HepG2 (cell line): ENCODE measurements around the gene PPARA. TPM values are rescaled to one million over a fixed set of nuclear protein-coding genes. Genes with fewer than 3 reads are reported as not detected.
A peak's percentile ranks its signal among the peaks of the same experiment; 100 is the strongest.

ENCODE experiments used
- ATAC-seq: fragments of 200-7000 bp; cut with Tn5 transposase; 3 replicates; pipeline ENCODE4 v1.9.1; 2020; ENCODE audit warnings: mild to moderate bottlenecking, moderate library complexity
- BruUV-seq: library from RNA; stranded (reverse); fragments of 400-500 nt; replicated peaks from 2 replicates; lab custom pipeline; 2021; lab: Mats Ljungman, UMichigan
- CTCF ChIA-PET: fragments of 300-600 bp; formaldehyde crosslinking; extraction: SDS; loops from one replicate; lab custom pipeline; 2021; ENCODE audit warnings: low total read pairs, inconsistent platforms, low intra/inter-chr PET ratio; lab: Yijun Ruan, JAX
- POLR2A ChIA-PET: fragments of 350-600 bp; sonication (Branson Sonifier 250); formaldehyde crosslinking; loops from one replicate; lab custom pipeline; 2020; ENCODE audit warnings: antibody characterized with exemption, inconsistent platforms; lab: Yijun Ruan, JAX
- DNase-seq: peaks from one replicate; pipeline ENCODE4 v3.0.0-alpha.2; 2015; ENCODE audit warnings: low spot score
- FAIRE-seq: peaks from 3 replicates; lab custom pipeline; 2011; peaks lifted over from hg19 to GRCh38; lab: Jason Lieb, UNC
- H2AFZ ChIP-seq: one replicate; pipeline ENCODE4 v1.6.1; 2011; ENCODE audit warnings: low read length, inconsistent platforms
- H3K27ac ChIP-seq: fragments of 300-600 bp; 3 replicates; pipeline ENCODE4 v1.8.0; 2011; ENCODE audit warnings: mixed run types, mild to moderate bottlenecking, mixed read lengths, low read length, inconsistent platforms; ENCODE audit not compliant: insufficient read depth; ENCODE audit errors: extremely low read length
- H3K27me3 ChIP-seq, 2 experiments: fragments of 200-600 bp in 1 of 2; 2 replicates in 1 of 2; 3 replicates in 1 of 2; pipeline versions ENCODE4 v1.6.0 to v1.8.0; 2011; ENCODE audit warnings: low read length in 2 of 2, mild to moderate bottlenecking in 2 of 2, moderate library complexity in 2 of 2, inconsistent platforms in 1 of 2; ENCODE audit not compliant: insufficient read depth in 2 of 2, control insufficient read depth in 1 of 2
- H3K36me3 ChIP-seq, 2 experiments: fragments of 200-600 bp in 1 of 2; replicated peaks in 1 of 2; 2 replicates in 1 of 2; 3 replicates in 1 of 2; pipeline versions ENCODE4 v1.5.1 to v1.8.0; 2011; ENCODE audit warnings: low read length in 2 of 2, inconsistent platforms in 1 of 2; ENCODE audit not compliant: insufficient read depth in 2 of 2, control insufficient read depth in 1 of 2
- H3K4me1 ChIP-seq: 2 replicates; pipeline ENCODE4 v1.5.1; 2012; ENCODE audit warnings: low read length, inconsistent platforms; ENCODE audit not compliant: insufficient read depth
- H3K4me2 ChIP-seq: 2 replicates; pipeline ENCODE4 v1.6.0; 2011; ENCODE audit warnings: low read depth, low read length, inconsistent platforms
- H3K4me3 ChIP-seq, 3 experiments: fragments of 200-600 bp in 1 of 3; sonication (generic), shearing (Covaris generic) in 1 of 3; replicated peaks in 1 of 3; 2 replicates each; pipeline ENCODE4 v1.5.1; 2011 to 2016; ENCODE audit warnings: low read length in 3 of 3, inconsistent platforms in 2 of 3, low read depth in 2 of 3, mild to moderate bottlenecking in 2 of 3, control low read depth in 1 of 3, mixed read lengths in 1 of 3; ENCODE audit not compliant: insufficient read depth in 1 of 3
- H3K79me2 ChIP-seq: one replicate; pipeline ENCODE4 v1.6.1; 2011; ENCODE audit warnings: low read length, inconsistent platforms; ENCODE audit not compliant: insufficient read depth
- H3K9ac ChIP-seq: 2 replicates; pipeline ENCODE4 v1.6.0; 2011; ENCODE audit warnings: mild to moderate bottlenecking, low read depth, low read length, inconsistent platforms; ENCODE audit not compliant: insufficient read depth
- H3K9me3 ChIP-seq: 2 replicates; pipeline ENCODE4 v1.5.1; 2012; ENCODE audit warnings: mild to moderate bottlenecking, low read length
- H4K20me1 ChIP-seq: 2 replicates; pipeline ENCODE4 v1.6.0; 2011; ENCODE audit warnings: inconsistent platforms, mild to moderate bottlenecking, low read length, moderate library complexity; ENCODE audit not compliant: insufficient read depth
- FLYWCH1 ChIP-seq: sonication (generic); formaldehyde crosslinking; IDR thresholded peaks from 2 replicates; pipeline ENCODE4 v1.8.1; 2023; ENCODE audit warnings: mild to moderate bottlenecking, missing genetic modification reagents
- HNRNPL ChIP-seq: fragments of 200-400 bp; formaldehyde crosslinking; IDR thresholded peaks from 2 replicates; pipeline ENCODE4 v1.6.1; 2017; ENCODE audit warnings: mild to moderate bottlenecking, low read depth, low read length
- TFE3 ChIP-seq: IDR thresholded peaks from 2 replicates; pipeline ENCODE4 v1.6.1; 2016
- ZNF12 ChIP-seq: sonication (generic); formaldehyde crosslinking; IDR thresholded peaks from 2 replicates; pipeline ENCODE4 v1.5.0; 2020; ENCODE audit warnings: missing genetic modification reagents
- ZNF850 ChIP-seq: sonication (generic); formaldehyde crosslinking; conservative IDR thresholded peaks from 2 replicates; pipeline ENCODE4 v1.9.0; 2021; ENCODE audit warnings: mild to moderate bottlenecking, missing genetic modification reagents
- WGBS: methylation state at CpG from one replicate; pipeline ENCODE4 v1.1.6; 2017; ENCODE audit warnings: low lambda C conversion rate; 5-methylcytosine and 5-hydroxymethylcytosine counted together
- in situ Hi-C: cut with HindIII; loops from 2 replicates; pipeline ENCODE4 v1.10.0; 2017; ENCODE audit warnings: low pct_unique_long_range_greater_than_20kb; ENCODE audit not compliant: extremely low pct_ligation_motif_present
- intact Hi-C: fragments of 100-400 bp; cut with micrococcal nuclease; formaldehyde crosslinking; loops from one replicate; pipeline ENCODE4 v1.10.0; 2022; ENCODE audit not compliant: unreplicated experiment
- polyA plus RNA-seq, 8 experiments: library from polyadenylated mRNA; depleted of rRNA in 3 of 8; stranded (reverse) in 7 of 8; unstranded in 1 of 8; fragments of >200 nt; fragmentation: Illumina TruSeq in 4 of 8; extraction: Trizol in 4 of 8; gene quantifications; 2 replicates each; pipeline versions ENCODE4 v1.2.1 to v1.2.3, GENCODE V29; 2011 to 2016; ENCODE audit warnings: low read depth in 4 of 8, missing spikeins in 1 of 8, mixed read lengths in 1 of 8; ENCODE audit not compliant: insufficient read depth in 1 of 8
- total RNA-seq, 5 experiments: library from RNA; depleted of rRNA; stranded (reverse); fragments of >200 nt; fragmentation: Illumina TruSeq; extraction: Trizol; gene quantifications; 2 replicates each; pipeline ENCODE4 v1.2.3, GENCODE V29; 2016; ENCODE audit warnings: low read depth in 1 of 5
- TF ChIP-seq, protein P1 (sequence below): sonication (generic); formaldehyde crosslinking; IDR thresholded peaks from 2 replicates; pipeline ENCODE4 v1.4.0; 2020; ENCODE audit warnings: missing genetic modification reagents, borderline replicate concordance
- TF ChIP-seq, protein P2 (sequence below): sonication (generic); formaldehyde crosslinking; IDR thresholded peaks from 2 replicates; pipeline ENCODE4 v1.5.0; 2020; ENCODE audit warnings: mild to moderate bottlenecking, missing genetic modification reagents, moderate library complexity

PPARA gene
- total and polyA plus RNA-seq, 2 of the 13 experiments (the other 11 are each of a cell fraction or from before 2014, with no cell fraction given) = 18.2 to 24.7 TPM

DNA sequence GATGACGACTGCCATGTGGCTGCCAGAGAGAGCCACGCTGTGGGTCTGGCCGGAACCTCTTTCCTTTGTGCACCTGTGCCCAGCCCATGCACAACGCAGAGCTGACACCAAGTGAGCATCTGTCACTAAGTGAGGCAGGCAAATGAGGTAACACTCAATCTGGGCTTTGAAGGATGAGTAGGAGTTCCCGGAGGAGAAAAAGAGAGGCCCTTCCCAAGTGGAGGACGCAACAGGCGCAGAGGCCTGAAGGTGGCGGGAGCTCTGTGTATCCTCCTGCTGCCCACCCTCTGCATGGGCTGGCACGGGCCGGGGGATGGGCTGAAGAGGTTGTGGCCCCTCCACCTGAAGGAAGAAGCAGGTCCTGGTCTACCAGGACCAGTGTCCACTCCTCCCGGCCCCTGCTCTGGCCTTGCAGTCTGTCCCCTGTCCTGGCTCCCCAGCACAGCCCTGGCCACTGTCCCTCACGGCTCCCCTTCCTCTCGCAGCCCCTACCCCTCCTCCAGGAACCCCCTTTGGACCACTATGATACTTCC lies 23.4 kb upstream of the PPARA start (continued):
- TF ChIP-seq HNRNPL (0 out of 2 replicates have a peak, but pooled peaks have one; percentile 24), ZNF12 (CRISPR knock-in tag) (peak; percentile 34; the same call in 1 of the 2 replicates)
- TF ChIP-seq, protein P1, sequence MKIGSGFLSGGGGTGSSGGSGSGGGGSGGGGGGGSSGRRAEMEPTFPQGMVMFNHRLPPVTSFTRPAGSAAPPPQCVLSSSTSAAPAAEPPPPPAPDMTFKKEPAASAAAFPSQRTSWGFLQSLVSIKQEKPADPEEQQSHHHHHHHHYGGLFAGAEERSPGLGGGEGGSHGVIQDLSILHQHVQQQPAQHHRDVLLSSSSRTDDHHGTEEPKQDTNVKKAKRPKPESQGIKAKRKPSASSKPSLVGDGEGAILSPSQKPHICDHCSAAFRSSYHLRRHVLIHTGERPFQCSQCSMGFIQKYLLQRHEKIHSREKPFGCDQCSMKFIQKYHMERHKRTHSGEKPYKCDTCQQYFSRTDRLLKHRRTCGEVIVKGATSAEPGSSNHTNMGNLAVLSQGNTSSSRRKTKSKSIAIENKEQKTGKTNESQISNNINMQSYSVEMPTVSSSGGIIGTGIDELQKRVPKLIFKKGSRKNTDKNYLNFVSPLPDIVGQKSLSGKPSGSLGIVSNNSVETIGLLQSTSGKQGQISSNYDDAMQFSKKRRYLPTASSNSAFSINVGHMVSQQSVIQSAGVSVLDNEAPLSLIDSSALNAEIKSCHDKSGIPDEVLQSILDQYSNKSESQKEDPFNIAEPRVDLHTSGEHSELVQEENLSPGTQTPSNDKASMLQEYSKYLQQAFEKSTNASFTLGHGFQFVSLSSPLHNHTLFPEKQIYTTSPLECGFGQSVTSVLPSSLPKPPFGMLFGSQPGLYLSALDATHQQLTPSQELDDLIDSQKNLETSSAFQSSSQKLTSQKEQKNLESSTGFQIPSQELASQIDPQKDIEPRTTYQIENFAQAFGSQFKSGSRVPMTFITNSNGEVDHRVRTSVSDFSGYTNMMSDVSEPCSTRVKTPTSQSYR = 0 out of 2 replicates have a peak, but pooled peaks have one; percentile 25
- TF ChIP-seq, protein P2, sequence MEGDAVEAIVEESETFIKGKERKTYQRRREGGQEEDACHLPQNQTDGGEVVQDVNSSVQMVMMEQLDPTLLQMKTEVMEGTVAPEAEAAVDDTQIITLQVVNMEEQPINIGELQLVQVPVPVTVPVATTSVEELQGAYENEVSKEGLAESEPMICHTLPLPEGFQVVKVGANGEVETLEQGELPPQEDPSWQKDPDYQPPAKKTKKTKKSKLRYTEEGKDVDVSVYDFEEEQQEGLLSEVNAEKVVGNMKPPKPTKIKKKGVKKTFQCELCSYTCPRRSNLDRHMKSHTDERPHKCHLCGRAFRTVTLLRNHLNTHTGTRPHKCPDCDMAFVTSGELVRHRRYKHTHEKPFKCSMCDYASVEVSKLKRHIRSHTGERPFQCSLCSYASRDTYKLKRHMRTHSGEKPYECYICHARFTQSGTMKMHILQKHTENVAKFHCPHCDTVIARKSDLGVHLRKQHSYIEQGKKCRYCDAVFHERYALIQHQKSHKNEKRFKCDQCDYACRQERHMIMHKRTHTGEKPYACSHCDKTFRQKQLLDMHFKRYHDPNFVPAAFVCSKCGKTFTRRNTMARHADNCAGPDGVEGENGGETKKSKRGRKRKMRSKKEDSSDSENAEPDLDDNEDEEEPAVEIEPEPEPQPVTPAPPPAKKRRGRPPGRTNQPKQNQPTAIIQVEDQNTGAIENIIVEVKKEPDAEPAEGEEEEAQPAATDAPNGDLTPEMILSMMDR = 0 out of 2 replicates have a peak, but pooled peaks have one; percentile 9

GRCh38 chr22:46127556-46127955 lies 22.8 kb upstream of the PPARA start:
- H3K4me1 ChIP-seq = peaks cover 86% of the 10 kb centered on the region
- no peak for ATAC-seq
- H3K9me3 ChIP-seq = no peaks in the 10 kb centered on the region
- in situ Hi-C loops = loop anchor here (25.0 kb wide), 1 partner anchor 410 kb away; the partner anchor contains the start of gene CELSR1
- H3K4me2 ChIP-seq = no peak overlapping the region; the same call in 1 of the 2 replicates
- no peak overlapping the region for H2AFZ ChIP-seq
- H3K4me3 ChIP-seq = no peak overlapping the region
- ChIA-PET POLR2A (no interaction called here), CTCF (no interaction called here)
- no peaks in the 10 kb centered on the region for H3K36me3 ChIP-seq
- no peaks in the 10 kb centered on the region for H4K20me1 ChIP-seq
- TF ChIP-seq ZNF850 (CRISPR knock-in tag) (no peak), TFE3 (no peak), FLYWCH1 (CRISPR knock-in tag) (no peak)
- H3K9ac ChIP-seq = no peak overlapping the region
- peaks cover 8 to 33% of the 10 kb centered on the region in 2 experiments; a peak in 4 of 5 replicates for H3K27me3 ChIP-seq
- FAIRE-seq = no peak
- H3K27ac ChIP-seq = no peak overlapping the region
- H3K79me2 ChIP-seq = no peaks in the 10 kb centered on the region
- no TSS peak for BruUV-seq
- DNase-seq = no peak
- intact Hi-C loops = no loop called here
- WGBS = 52% methylated on average over 4 of the region's 10 CpGs
